Skeletal muscle satellite cell (primary cell): ENCODE data around the gene ZNF580.

Experiments
- H3K27me3 ChIP-seq: 2 replicates; pipeline ENCODE4 v1.7.0; 2013; ENCODE audit warnings: low read length; ENCODE audit not compliant: control insufficient read depth, insufficient read depth
- H3K36me3 ChIP-seq: 2 replicates; pipeline ENCODE4 v1.7.0; 2013; ENCODE audit warnings: mild to moderate bottlenecking, control low read depth, low read length; ENCODE audit not compliant: insufficient read depth
- H3K4me1 ChIP-seq: 2 replicates; pipeline ENCODE4 v1.7.0; 2013; ENCODE audit warnings: low read length; ENCODE audit not compliant: control insufficient read depth, insufficient read depth
- H3K4me2 ChIP-seq: 2 replicates; pipeline ENCODE4 v1.7.0; 2013; ENCODE audit warnings: mild to moderate bottlenecking, low read length
- H3K4me3 ChIP-seq: 2 replicates; pipeline ENCODE4 v1.7.0; 2013; ENCODE audit warnings: low read length
- H3K9ac ChIP-seq: 2 replicates; pipeline ENCODE4 v1.7.0; 2013; ENCODE audit warnings: mild to moderate bottlenecking, low read depth, low read length, moderate library complexity
- H3K9me3 ChIP-seq: replicated peaks from 2 replicates; pipeline ENCODE4 v1.7.0; 2013; ENCODE audit warnings: mild to moderate bottlenecking, control low read depth, low read length

ZNF580 gene

DNA sequence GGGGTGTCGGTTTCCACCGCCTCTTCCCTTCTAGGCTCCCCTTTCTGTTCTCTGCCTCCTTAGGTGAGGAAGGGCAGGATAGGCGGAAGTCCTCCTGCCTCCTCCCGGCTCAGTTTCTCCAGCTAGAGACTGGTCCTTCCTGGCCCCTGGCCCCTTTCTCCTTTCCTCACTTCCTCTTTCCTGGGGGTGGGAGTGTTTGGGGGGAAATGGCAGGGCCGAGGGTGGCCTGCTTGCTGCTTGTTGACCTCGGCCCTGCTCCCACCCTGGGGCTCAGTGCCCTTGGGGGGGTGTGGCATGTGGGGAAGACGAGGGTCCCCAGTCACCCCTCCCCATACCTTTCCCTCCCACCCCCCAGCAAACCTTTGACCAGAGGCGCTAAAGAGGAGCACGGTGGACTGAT is 19.0 kb downstream of the ZNF580 start:
- Histone ChIP-seq H3K36me3 (peaks cover 50% of the 10 kb centered on the region), H3K4me2 (no peak overlapping the region), H3K4me3 (no peak overlapping the region), H3K27me3 (no peaks in the 10 kb centered on the region), H3K9ac (no peak overlapping the region), H3K9me3 (no peaks in the 10 kb centered on the region), H3K4me1 (peaks cover 28% of the 10 kb centered on the region)

DNA sequence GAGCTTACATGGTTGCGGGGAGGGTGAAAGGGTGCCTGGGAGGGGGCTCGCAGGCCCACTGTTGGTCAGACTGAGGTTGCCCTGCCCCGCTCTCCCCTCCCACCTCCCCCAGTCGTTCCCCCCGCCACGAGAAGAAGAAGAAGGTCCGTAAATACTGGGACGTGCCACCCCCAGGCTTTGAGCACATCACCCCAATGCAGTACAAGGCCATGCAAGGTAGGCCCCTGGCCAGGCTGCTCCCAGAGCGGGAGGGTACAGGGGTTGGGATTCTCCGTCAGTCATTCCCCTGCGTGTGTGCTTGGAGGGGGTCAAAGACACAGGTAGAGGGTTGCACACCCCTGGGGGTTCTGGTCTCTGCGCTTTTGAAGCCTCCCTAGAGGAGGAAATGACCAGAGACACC is 19.6 kb downstream of the ZNF580 start:
- no peaks in the 10 kb centered on the region for H3K9me3 ChIP-seq
- peaks cover 50% of the 10 kb centered on the region for H3K36me3 ChIP-seq
- no peak overlapping the region for H3K9ac ChIP-seq
- H3K27me3 ChIP-seq = no peaks in the 10 kb centered on the region
- H3K4me2 ChIP-seq = no peak overlapping the region
- H3K4me3 ChIP-seq = no peak overlapping the region
- H3K4me1 ChIP-seq = peaks cover 28% of the 10 kb centered on the region

DNA sequence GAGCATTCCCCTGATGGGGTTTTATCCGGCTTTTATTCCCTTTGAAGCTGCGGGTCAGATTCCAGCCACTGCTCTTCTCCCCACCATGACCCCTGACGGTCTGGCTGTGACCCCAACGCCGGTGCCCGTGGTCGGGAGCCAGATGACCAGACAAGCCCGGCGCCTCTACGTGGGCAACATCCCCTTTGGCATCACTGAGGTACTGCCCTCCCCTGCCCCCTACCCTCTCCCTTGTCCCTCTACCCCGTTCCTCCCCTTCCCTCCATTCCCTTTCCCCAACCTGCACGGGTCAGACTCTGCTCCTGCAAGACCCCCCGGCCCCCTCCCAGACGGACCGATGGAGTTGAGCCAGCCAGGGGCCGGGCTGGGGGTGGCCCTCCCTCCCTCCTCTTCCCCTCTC is 20.2 kb downstream of the ZNF580 start:
- Histone ChIP-seq H3K4me2 (no peak overlapping the region), H3K9me3 (no peaks in the 10 kb centered on the region), H3K4me1 (peaks cover 28% of the 10 kb centered on the region), H3K36me3 (peaks cover 50% of the 10 kb centered on the region), H3K9ac (no peak overlapping the region), H3K4me3 (no peak overlapping the region), H3K27me3 (no peaks in the 10 kb centered on the region)

DNA sequence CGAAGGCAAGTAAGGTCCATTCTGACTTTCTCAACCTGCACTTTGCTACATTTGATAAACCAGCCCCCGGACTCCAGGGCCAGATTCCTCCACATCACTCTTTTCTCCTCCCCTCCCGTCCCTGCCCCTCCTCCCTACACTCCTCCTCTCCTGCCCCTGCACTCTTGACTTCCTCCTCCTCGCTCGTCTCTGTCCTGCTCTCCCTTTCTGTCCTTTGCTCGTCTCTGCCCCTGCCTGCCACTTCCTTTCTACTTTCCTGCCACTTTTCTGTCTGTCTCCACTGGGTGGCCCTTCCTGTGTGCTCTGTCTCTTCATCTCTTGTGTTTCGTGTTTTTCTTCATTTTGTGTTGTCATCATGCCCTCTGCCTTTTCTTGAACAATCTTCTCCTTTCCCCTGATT is 21.0 kb downstream of the ZNF580 start:
- Histone ChIP-seq H3K9ac (no peak overlapping the region), H3K36me3 (peaks cover 58% of the 10 kb centered on the region)

DNA sequence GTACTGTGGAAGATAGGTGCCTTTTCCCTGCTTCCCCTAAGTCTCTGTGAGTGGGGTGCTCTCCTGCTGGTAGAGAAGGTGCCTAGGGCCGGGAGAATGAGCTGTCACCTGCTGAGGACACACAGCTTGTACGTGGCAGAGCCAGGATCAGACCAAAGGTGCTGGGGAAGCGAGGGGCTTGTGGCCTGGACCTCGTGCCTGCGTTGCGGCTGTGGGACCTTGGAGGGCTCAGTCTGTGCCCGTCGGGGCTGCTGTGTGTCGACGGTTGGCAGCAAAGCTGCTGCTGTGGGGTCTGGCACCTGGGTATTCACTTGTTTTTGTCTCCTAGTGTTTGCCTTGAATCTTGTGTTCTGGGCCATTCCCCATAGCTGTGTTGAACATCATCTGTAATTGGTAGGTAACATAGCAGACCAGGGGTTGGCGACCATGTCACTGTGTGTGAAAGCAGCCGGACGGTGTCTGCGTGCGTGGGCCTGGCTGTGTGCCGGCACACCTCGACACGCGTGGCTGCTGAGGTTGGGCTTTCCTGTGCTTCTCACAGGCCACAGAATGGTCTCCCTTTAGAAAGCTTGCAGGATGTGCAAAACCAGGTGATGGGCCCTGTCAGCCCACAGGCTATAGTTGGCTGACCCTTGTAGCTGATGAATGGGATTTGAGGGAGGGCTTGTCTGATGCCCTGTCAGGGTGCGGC is 23.2 kb downstream of the ZNF580 start:
- Histone ChIP-seq H3K9me3 (no peaks in the 10 kb centered on the region), H3K36me3 (peaks cover 73% of the 10 kb centered on the region), H3K9ac (no peak overlapping the region), H3K4me1 (peaks cover under 1% of the 10 kb centered on the region), H3K4me3 (no peak overlapping the region), H3K4me2 (no peak overlapping the region), H3K27me3 (no peaks in the 10 kb centered on the region)

More for the DNA sequence above, 21.0 kb downstream of the ZNF580 start:
- no peak overlapping the region for H3K4me2 ChIP-seq
- H3K9me3 ChIP-seq = no peaks in the 10 kb centered on the region
- H3K4me1 ChIP-seq = peaks cover 21% of the 10 kb centered on the region
- H3K27me3 ChIP-seq = no peaks in the 10 kb centered on the region
- no peak overlapping the region for H3K4me3 ChIP-seq

DNA sequence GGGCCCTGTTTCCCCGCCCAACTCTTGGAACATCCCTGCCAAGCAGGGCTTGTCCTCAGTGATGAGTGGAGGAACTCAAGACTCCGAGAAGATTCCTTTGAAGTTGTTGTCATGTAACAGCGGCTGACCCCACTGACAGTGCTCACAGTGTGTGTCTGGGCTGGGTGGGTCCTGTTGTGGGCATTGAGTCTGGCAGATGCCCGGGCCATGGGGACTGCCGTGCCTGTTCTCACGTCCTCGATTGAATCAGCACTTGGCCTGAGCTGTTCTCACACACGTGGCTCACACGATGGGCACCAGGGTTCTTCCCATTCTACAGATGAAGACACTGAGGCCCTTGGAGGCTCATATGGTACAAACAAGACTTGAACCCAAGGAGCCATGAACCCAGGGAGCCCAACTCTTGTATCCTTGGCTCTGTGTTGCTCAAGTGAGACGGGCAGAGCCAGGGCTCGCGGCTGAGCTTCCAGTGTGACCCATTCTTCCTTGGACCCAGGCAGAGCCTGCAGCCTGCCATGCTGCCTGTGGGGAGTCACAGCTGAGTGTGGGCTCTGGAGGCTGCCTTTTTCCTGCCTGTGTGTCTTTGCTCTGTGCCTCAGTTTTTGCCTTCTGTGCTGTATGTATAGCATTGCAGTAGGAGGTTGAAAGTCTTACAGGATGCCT is 25.7 kb downstream of the ZNF580 start:
- no peaks in the 10 kb centered on the region for H3K9me3 ChIP-seq
- peaks cover 75% of the 10 kb centered on the region for H3K36me3 ChIP-seq
- peaks cover 2% of the 10 kb centered on the region for H3K4me1 ChIP-seq
- no peak overlapping the region for H3K9ac ChIP-seq
- H3K4me2 ChIP-seq = no peak overlapping the region
- no peak overlapping the region for H3K4me3 ChIP-seq
- H3K27me3 ChIP-seq = no peaks in the 10 kb centered on the region

DNA sequence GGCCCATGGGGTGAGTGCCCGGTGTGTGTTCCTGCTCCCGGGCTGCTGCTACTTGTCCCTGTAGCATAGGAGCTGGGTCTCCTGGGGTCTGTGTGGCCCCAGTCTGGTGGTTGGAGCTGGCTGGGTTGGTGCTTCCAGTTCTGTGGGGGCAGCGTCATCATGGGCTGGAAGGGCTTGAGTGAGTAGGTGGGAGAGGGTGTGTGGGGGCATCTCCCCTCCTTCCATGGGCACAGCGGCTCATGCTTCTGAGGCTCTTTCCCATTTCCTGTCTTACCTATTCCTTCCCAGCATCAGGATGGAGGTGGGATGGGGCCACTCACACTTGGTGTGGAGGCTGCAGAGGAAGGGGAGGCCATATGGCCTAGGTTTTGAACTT is 26.2 kb downstream of the ZNF580 start:
- H3K9me3 ChIP-seq = no peaks in the 10 kb centered on the region
- H3K4me1 ChIP-seq = peaks cover 3% of the 10 kb centered on the region
- H3K27me3 ChIP-seq = no peaks in the 10 kb centered on the region
- no peak overlapping the region for H3K4me2 ChIP-seq
- H3K9ac ChIP-seq = no peak overlapping the region
- H3K4me3 ChIP-seq = no peak overlapping the region
- peaks cover 70% of the 10 kb centered on the region for H3K36me3 ChIP-seq

DNA sequence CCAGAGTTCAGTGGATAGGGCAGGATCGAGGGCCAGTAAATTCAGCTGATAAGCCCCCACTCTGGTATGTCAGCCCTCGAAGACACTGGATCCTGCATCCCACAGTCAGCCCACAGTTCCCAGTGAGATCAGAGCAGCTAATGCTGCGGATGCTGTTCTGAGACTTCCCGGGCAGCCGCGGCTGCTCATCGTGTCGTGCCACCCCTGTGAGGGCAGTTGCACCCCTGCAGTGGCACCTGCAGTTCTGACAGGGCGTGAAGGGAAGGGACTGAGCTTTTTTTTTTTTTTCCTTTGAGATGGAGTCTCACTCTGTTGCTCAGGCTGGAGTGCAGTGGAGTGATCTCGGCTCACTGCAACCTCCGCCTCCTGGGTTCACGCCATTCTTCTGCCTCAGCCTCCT is 26.7 kb downstream of the ZNF580 start:
- Histone ChIP-seq H3K4me1 (peaks cover 7% of the 10 kb centered on the region), H3K36me3 (peaks cover 72% of the 10 kb centered on the region), H3K27me3 (no peaks in the 10 kb centered on the region), H3K4me3 (no peak overlapping the region), H3K4me2 (no peak overlapping the region), H3K9me3 (no peaks in the 10 kb centered on the region), H3K9ac (no peak overlapping the region)

DNA sequence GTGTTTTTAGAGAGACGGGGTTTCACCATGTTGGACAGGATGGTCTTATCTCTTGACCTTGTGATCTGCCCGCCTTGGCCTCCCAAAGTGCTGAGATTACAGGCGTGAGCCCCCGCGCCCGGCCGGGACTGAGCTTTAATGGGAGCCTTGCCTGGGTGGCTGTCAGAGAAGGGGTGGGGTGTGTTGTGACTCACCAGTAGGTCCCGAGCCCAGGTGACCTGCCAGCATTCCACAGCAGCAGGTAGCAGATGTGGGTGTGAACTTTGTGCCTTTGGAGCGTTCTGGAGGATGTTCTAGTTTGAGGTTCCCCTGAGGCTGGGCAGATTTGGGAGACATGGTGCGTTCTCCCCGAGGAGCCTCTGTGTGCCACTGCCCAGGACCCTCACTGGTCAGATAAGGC is 27.2 kb downstream of the ZNF580 start:
- Histone ChIP-seq H3K27me3 (no peaks in the 10 kb centered on the region), H3K9me3 (no peaks in the 10 kb centered on the region), H3K4me3 (no peak overlapping the region), H3K36me3 (peaks cover 67% of the 10 kb centered on the region), H3K4me1 (peaks cover 7% of the 10 kb centered on the region), H3K4me2 (no peak overlapping the region), H3K9ac (no peak overlapping the region)

DNA sequence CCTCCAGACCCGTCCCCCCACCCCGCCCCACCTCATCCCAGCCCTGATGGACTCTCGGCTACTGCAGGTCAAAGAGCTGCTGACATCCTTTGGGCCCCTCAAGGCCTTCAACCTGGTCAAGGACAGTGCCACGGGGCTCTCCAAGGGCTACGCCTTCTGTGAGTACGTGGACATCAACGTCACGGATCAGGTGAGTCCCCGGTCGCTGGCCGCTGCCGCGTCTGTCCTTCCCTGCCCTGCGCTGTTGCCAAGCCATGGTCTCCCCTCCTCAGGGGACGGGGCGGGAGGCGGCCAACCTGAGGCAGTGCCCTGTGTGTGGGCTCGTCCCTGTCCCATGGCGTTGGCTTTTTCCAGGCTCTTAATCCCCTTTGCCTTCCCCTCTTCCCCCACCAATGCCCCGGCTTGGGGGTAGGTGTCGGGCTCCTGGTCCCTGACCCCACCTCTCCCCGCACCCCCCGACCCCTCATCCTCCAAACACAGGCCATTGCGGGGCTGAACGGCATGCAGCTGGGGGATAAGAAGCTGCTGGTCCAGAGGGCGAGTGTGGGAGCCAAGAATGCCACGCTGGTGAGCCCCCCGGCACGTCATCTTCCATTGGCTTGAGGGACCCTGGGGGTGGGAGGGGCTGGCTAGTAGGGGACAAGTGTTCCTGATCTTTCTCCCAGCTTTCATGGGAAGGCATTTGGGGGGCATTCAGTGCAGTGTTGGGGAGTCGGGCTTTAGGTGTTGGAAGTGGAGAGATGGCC is 28.0 kb downstream of the ZNF580 start:
- Histone ChIP-seq H3K4me2 (no peak overlapping the region), H3K4me1 (peaks cover 7% of the 10 kb centered on the region), H3K9ac (no peak overlapping the region), H3K9me3 (no peaks in the 10 kb centered on the region), H3K27me3 (no peaks in the 10 kb centered on the region), H3K36me3 (peaks cover 64% of the 10 kb centered on the region), H3K4me3 (no peak overlapping the region)

DNA sequence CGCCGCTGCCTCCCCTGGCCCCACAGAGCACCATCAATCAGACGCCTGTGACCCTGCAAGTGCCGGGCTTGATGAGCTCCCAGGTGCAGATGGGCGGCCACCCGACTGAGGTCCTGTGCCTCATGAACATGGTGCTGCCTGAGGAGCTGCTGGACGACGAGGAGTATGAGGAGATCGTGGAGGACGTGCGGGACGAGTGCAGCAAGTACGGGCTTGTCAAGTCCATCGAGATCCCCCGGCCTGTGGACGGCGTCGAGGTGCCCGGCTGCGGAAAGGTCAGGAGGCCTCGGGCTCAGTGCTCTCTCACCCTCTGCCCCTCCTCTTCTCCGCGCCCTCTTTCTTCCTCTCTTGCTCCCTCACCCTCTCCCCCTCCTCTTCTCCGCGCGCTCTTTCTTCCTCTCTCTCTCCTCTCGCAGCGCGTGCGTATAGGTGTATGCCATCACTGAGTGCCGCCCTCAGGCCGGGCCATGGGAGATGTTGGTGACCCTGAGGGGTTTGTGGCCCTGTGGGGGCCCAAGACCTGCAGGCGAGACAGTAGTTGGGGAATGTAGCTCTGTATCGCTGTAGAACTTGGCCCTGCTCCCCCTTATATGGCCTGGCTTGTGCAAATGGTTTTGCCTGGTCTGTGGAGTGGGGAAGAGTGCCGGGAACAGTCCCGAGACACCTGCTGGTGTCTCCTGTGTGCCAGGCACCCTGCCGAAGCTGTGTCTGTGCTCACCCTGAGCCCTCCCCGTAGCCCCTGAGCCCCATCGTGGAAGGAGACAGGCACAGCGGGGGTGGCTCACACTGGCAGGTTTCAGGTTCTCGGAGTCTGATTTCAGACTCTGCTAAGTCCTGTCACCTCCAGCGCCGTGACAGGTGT is 28.8 kb downstream of the ZNF580 start:
- Histone ChIP-seq H3K36me3 (peaks cover 56% of the 10 kb centered on the region), H3K4me3 (no peak overlapping the region), H3K9ac (no peak overlapping the region), H3K4me1 (peaks cover 12% of the 10 kb centered on the region), H3K27me3 (no peaks in the 10 kb centered on the region), H3K4me2 (no peak overlapping the region), H3K9me3 (no peaks in the 10 kb centered on the region)
